SK-N-SH (cell line): ENCODE results near the gene SRSF1. TPM values are rescaled to one million over a fixed set of nuclear protein-coding genes. Genes with fewer than 3 reads are reported as not detected.
A peak's percentile ranks its signal among the peaks of the same experiment; 100 is the strongest.

ENCODE experiments used
- CTCF ChIA-PET: fragments of 300-600, 350-600 bp; formaldehyde crosslinking; extraction: SDS; loops from one replicate; lab custom pipeline; 2021; lab: Yijun Ruan, JAX
- POLR2A ChIA-PET: fragments of 350-600 bp; sonication (Branson Sonifier 250); formaldehyde crosslinking; extraction: SDS; loops from one replicate; lab custom pipeline; 2020; ENCODE audit warnings: antibody characterized with exemption, inconsistent platforms; lab: Yijun Ruan, JAX
- DNase-seq: peaks from one replicate; pipeline ENCODE4 v3.0.0; 2012
- H2AFZ ChIP-seq: fragments of 200-600 bp; sonication (generic); 2 replicates; pipeline ENCODE4 v1.8.1; 2016; ENCODE audit warnings: antibody characterized with exemption, mild to moderate bottlenecking, low read depth
- H3F3A ChIP-seq: fragments of 200-600 bp; sonication (generic); replicated peaks from 2 replicates; pipeline ENCODE3; 2016; ENCODE audit warnings: antibody characterized with exemption, mild to moderate bottlenecking; ENCODE audit not compliant: insufficient read depth
- H3K27ac ChIP-seq, 2 experiments: fragments of 200-500 bp in 1 of 2; fragments of 200-600 bp in 1 of 2; sonication (Bioruptor generic) in 1 of 2; sonication (generic), shearing (Covaris generic) in 1 of 2; 2 replicates each; pipeline versions ENCODE4 v1.5.1 to v1.6.1; 2014 to 2016; ENCODE audit warnings: low read depth in 2 of 2, inconsistent platforms in 1 of 2, low read length in 1 of 2, mild to moderate bottlenecking in 1 of 2, mixed read lengths in 1 of 2
- H3K27me3 ChIP-seq: fragments of 200-600 bp; sonication (generic), shearing (Covaris generic); 2 replicates; pipeline ENCODE4 v1.6.1; 2016; ENCODE audit warnings: mixed run types; ENCODE audit not compliant: insufficient read depth
- H3K36me3 ChIP-seq, 2 experiments: fragments of 200-500 bp in 1 of 2; fragments of 200-600 bp in 1 of 2; sonication (Bioruptor generic) in 1 of 2; sonication (generic) in 1 of 2; replicated peaks in 1 of 2; 2 replicates each; pipeline versions ENCODE3 to v1.5.1; 2014 to 2016; ENCODE audit warnings: low read length in 1 of 2, mild to moderate bottlenecking in 1 of 2; ENCODE audit not compliant: insufficient read depth in 2 of 2, control insufficient read depth in 1 of 2
- H3K4me1 ChIP-seq, 2 experiments: fragments of 200-500 bp in 1 of 2; fragments of 200-600 bp in 1 of 2; sonication (Bioruptor generic) in 1 of 2; sonication (generic), shearing (Covaris generic) in 1 of 2; 2 replicates each; pipeline versions ENCODE4 v1.5.1 to v1.6.1; 2014 to 2016; ENCODE audit warnings: low read depth in 1 of 2, low read length in 1 of 2, mixed run types in 1 of 2; ENCODE audit not compliant: insufficient read depth in 2 of 2, control insufficient read depth in 1 of 2
- H3K4me2 ChIP-seq: fragments of 200-600 bp; sonication (generic), shearing (Covaris generic); 2 replicates; pipeline ENCODE4 v1.6.1; 2017; ENCODE audit warnings: mixed run types
- H3K4me3 ChIP-seq, 2 experiments: fragments of 200-500 bp in 1 of 2; fragments of 200-600 bp in 1 of 2; sonication (Bioruptor generic) in 1 of 2; sonication (generic), shearing (Covaris generic) in 1 of 2; 2 replicates each; pipeline versions ENCODE4 v1.5.1 to v1.8.1; 2014 to 2016; ENCODE audit warnings: low read depth in 2 of 2, inconsistent platforms in 1 of 2, low read length in 1 of 2, mild to moderate bottlenecking in 1 of 2, mixed read lengths in 1 of 2, moderate library complexity in 1 of 2
- H3K79me2 ChIP-seq: fragments of 200-600 bp; sonication (generic); 2 replicates; pipeline ENCODE4 v1.8.1; 2017; ENCODE audit warnings: mild to moderate bottlenecking; ENCODE audit not compliant: insufficient read depth
- H3K9ac ChIP-seq: fragments of 200-600 bp; sonication (generic); 2 replicates; pipeline ENCODE4 v1.6.1; 2017; ENCODE audit warnings: mixed run types
- H3K9me2 ChIP-seq: fragments of 200-600 bp; sonication (generic); 2 replicates; pipeline ENCODE4 v1.6.1; 2017; ENCODE audit warnings: mixed run types
- H3K9me3 ChIP-seq: fragments of 200-600 bp; sonication (generic); 2 replicates; pipeline ENCODE4 v1.6.1; 2017; ENCODE audit warnings: mixed run types, mild to moderate bottlenecking, moderate library complexity
- H4K20me1 ChIP-seq: fragments of 200-600 bp; sonication (generic); 2 replicates; pipeline ENCODE4 v1.6.1; 2017; ENCODE audit warnings: mild to moderate bottlenecking, mixed run types; ENCODE audit not compliant: insufficient read depth
- CTCF ChIP-seq: fragments of 200-600 bp; sonication (generic); IDR thresholded peaks from 2 replicates; pipeline ENCODE4 v1.6.1; 2017; ENCODE audit warnings: antibody characterized with exemption, mild to moderate bottlenecking, moderate library complexity
- EP300 ChIP-seq, 2 experiments: IDR thresholded peaks; 2 replicates each; pipeline versions ENCODE4 v1.4.0 to v1.6.1; 2012; ENCODE audit warnings: borderline replicate concordance in 1 of 2, low read depth in 1 of 2, low read length in 1 of 2
- FOSL2 ChIP-seq: IDR thresholded peaks from 2 replicates; pipeline ENCODE4 v1.4.0; 2012; ENCODE audit warnings: low read depth, mild to moderate bottlenecking, moderate library complexity, borderline replicate concordance
- FOXM1 ChIP-seq: IDR thresholded peaks from 2 replicates; pipeline ENCODE4 v1.4.0; 2012; ENCODE audit warnings: low read depth, mild to moderate bottlenecking
- GABPA ChIP-seq: IDR thresholded peaks from 2 replicates; pipeline ENCODE4 v1.4.0; 2012; ENCODE audit warnings: low read depth, mild to moderate bottlenecking
- GATA2 ChIP-seq: sonication (generic); formaldehyde crosslinking; IDR thresholded peaks from 2 replicates; pipeline ENCODE4 v1.5.0; 2020; ENCODE audit warnings: mild to moderate bottlenecking, missing genetic modification reagents
- JUND ChIP-seq: IDR thresholded peaks from 2 replicates; pipeline ENCODE4 v1.4.0; 2012
- MAX ChIP-seq: IDR thresholded peaks from 2 replicates; pipeline ENCODE4 v1.4.0; 2012; ENCODE audit warnings: low read depth
- MXI1 ChIP-seq: IDR thresholded peaks from 2 replicates; pipeline ENCODE4 v1.6.1; 2012; ENCODE audit warnings: mild to moderate bottlenecking, low read depth, low read length, improper control_type of control experiment
- NFIC ChIP-seq: IDR thresholded peaks from 2 replicates; pipeline ENCODE4 v1.4.0; 2012; ENCODE audit warnings: borderline replicate concordance
- NRF1 ChIP-seq: IDR thresholded peaks from 2 replicates; pipeline ENCODE4 v1.6.1; 2012; ENCODE audit warnings: low read depth, mild to moderate bottlenecking, low read length
- RCOR1 ChIP-seq: fragments of 150-350 bp; IDR thresholded peaks from 2 replicates; pipeline ENCODE4 v1.6.1; 2017; ENCODE audit warnings: antibody characterized with exemption, low read length
- REST ChIP-seq: IDR thresholded peaks from 2 replicates; pipeline ENCODE4 v1.6.1; 2012; ENCODE audit warnings: mild to moderate bottlenecking, low read depth, low read length, moderate library complexity
- RXRA ChIP-seq: IDR thresholded peaks from 2 replicates; pipeline ENCODE4 v1.4.0; 2012; ENCODE audit warnings: low read depth, mild to moderate bottlenecking, borderline replicate concordance
- SIN3A ChIP-seq: IDR thresholded peaks from 2 replicates; pipeline ENCODE4 v1.6.1; 2012; ENCODE audit warnings: low read depth, mild to moderate bottlenecking, low read length, moderate library complexity, borderline replicate concordance
- SMC3 ChIP-seq: IDR thresholded peaks from 2 replicates; pipeline ENCODE4 v1.6.1; 2012; ENCODE audit warnings: low read depth, low read length, improper control_type of control experiment
- TAF1 ChIP-seq: IDR thresholded peaks from 2 replicates; pipeline ENCODE4 v1.6.1; 2012; ENCODE audit warnings: low read depth, mild to moderate bottlenecking, low read length, moderate library complexity, borderline replicate concordance
- TCF12 ChIP-seq: IDR thresholded peaks from 2 replicates; pipeline ENCODE4 v1.4.0; 2012
- ZBTB33 ChIP-seq: IDR thresholded peaks from 2 replicates; pipeline ENCODE4 v1.4.0; 2012; ENCODE audit warnings: low read depth, borderline replicate concordance
- WGBS: methylation state at CpG from one replicate; pipeline ENCODE4 v1.1.6; 2017; ENCODE audit warnings: low lambda C conversion rate; 5-methylcytosine and 5-hydroxymethylcytosine counted together
- polyA plus RNA-seq, 3 experiments: library from polyadenylated mRNA; depleted of rRNA; stranded (reverse); fragments of >200 nt; gene quantifications; 2 replicates each; pipeline ENCODE4 v1.2.3, GENCODE V29; 2012

The SRSF1 gene
- polyA plus RNA-seq, 1 of the 3 experiments (the other 2 are of a cell fraction), result 248 TPM

GRCh38 chr17:57987581-57988300, 19.3 kb downstream of the SRSF1 start, which contains the start of gene VEZF1 (continued):
- TF ChIP-seq CTCF, result no peak
- peak; percentile 32; the same call in 1 of the 2 replicates for TF ChIP-seq SIN3A
- 0 out of 2 replicates have a peak, but pooled peaks have one; percentile 30 for TF ChIP-seq RXRA
- 0 out of 2 replicates have a peak, but pooled peaks have one; percentile 20 for TF ChIP-seq REST

GRCh38 chr17:57986841-57987580, 20.0 kb downstream of the SRSF1 start:
- H3K9ac ChIP-seq, result peak overlapping the region; percentile 98
- ChIA-PET CTCF (interaction anchor here (0.7 to 3.6 kb wide), 23 partner anchors 7 to 351 kb away, joined by 3 to 29 read pairs (median 5); partner anchors contain the start of gene CUEDC1), POLR2A (interaction anchor here (0.7 to 1.4 kb wide), 3 partner anchors 47 to 137 kb away, joined by 3 to 5 read pairs (median 3); partner anchors contain the start of gene MRPS23)
- DNase-seq, result no peak
- H3K4me3 ChIP-seq, result peak overlapping the region; percentile 78 to 98
- peak overlapping the region; percentile 96 to 100 for H3K27ac ChIP-seq
- H3F3A ChIP-seq, result peaks cover 58% of the 10 kb centered on the region
- TF ChIP-seq RCOR1 (no peak), ZBTB33 (0 out of 2 replicates have a peak, but pooled peaks have one; percentile 21), MAX (peak; percentile 38; the same call in 1 of the 2 replicates), FOXM1 (peak; percentile 49; the same call in 1 of the 2 replicates), JUND (peak; percentile 75), TCF12 (0 out of 2 replicates have a peak, but pooled peaks have one; percentile 28), TAF1 (peak; percentile 51; the same call in 1 of the 2 replicates), SIN3A (peak; percentile 59; the same call in 1 of the 2 replicates), NRF1 (no peak), GABPA (peak; percentile 21; the same call in 1 of the 2 replicates), FOSL2 (peak; percentile 73), EP300 (IDR thresholded peaks at IDR 0.05; ENCODE audit: borderline replicate concordance in 1 of 2, low read depth in 1 of 2, low read length in 1 of 2) (0 out of 4 replicates have a peak, but pooled peaks of 1 of the 2 experiments have one; percentile 27), RXRA (no peak), NFIC (peak; percentile 2; the same call in 1 of the 2 replicates), MXI1 (peak; percentile 22; the same call in 1 of the 2 replicates), GATA2 (CRISPR knock-in tag) (no peak), SMC3 (peak; percentile 12; the same call in 1 of the 2 replicates)
- peak overlapping the region; percentile 91 for H3K4me2 ChIP-seq
- H4K20me1 ChIP-seq, result peaks cover 40% of the 10 kb centered on the region
- H3K9me3 ChIP-seq, result no peaks in the 10 kb centered on the region
- H2AFZ ChIP-seq, result no peak overlapping the region
- peaks cover 57% of the 10 kb centered on the region for H3K79me2 ChIP-seq
- H3K27me3 ChIP-seq, result no peaks in the 10 kb centered on the region
- peaks cover 20 to 49% of the 10 kb centered on the region in 2 experiments for H3K4me1 ChIP-seq
- peaks cover 21 to 40% of the 10 kb centered on the region in 2 experiments for H3K36me3 ChIP-seq
- WGBS, result 1% methylated on average over 38 of the region's 38 CpGs
- H3K9me2 ChIP-seq, result no peaks in the 10 kb centered on the region
